NCI-H226 (cell line): ENCODE results near the gene KRT80.

Experiments used
- DNase-seq: peaks from one replicate; pipeline ENCODE4 v3.0.0-alpha.2; 2015

The KRT80 gene

GRCh38 chr12:52228931-52229330 is 37.1 kb upstream of the KRT80 start:
- DNase-seq, result no peak

DNA sequence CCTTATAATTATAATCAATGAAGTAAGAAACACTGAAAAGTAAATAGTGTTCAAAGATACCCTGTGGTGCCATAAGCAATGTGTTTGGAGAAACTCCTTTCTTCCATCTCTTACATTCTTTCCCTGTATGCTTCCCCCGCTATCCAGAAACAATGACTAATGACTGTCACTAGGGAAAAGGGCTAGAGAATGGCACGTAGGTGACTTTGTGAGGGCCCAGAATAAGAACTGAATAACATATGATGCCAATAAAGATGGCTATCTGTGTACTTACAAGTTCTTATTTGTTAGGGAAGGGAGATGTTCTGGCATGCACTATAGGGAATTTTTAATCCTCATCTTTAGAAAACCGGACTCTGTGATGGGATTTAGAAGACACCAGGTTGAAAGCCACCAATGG is 36.6 kb upstream of the KRT80 start:
- no peak for DNase-seq

DNA sequence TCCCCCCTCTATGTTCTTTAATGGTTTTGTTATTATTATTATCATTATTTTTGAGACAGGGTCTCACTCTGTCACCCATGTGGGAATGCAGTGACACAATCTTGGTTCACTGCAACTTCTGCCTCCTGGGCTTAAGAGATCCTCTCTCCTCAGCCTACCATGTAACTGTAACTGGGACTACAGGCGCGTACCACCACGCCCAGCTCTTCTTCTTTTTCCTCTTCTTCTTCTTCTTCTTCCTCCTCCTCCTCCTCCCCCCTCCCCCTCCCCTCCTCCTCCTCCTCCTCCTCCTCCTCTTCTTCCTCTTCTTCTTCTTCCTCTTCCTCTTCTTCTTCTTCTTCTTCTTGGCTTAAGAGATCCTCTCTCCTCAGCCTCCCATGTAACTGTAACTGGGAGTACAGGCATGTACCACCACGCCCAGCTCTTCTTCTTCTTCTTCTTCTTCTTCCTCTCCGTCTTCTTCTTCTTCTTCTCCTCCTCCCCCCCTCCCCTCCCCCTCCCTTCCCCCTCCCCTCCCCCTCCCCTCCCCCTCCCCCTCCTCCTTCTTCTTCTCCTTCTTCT is 35.9 kb upstream of the KRT80 start:
- no peak for DNase-seq

GRCh38 chr12:52226446-52226845 is 34.6 kb upstream of the KRT80 start:
- no peak for DNase-seq

GRCh38 chr12:52225752-52226151 is 33.9 kb upstream of the KRT80 start:
- no peak for DNase-seq

- DNase-seq, result peak; percentile 73
Measured at GRCh38 chr12:52224151-52224550, 32.3 kb upstream of the KRT80 start.

DNA sequence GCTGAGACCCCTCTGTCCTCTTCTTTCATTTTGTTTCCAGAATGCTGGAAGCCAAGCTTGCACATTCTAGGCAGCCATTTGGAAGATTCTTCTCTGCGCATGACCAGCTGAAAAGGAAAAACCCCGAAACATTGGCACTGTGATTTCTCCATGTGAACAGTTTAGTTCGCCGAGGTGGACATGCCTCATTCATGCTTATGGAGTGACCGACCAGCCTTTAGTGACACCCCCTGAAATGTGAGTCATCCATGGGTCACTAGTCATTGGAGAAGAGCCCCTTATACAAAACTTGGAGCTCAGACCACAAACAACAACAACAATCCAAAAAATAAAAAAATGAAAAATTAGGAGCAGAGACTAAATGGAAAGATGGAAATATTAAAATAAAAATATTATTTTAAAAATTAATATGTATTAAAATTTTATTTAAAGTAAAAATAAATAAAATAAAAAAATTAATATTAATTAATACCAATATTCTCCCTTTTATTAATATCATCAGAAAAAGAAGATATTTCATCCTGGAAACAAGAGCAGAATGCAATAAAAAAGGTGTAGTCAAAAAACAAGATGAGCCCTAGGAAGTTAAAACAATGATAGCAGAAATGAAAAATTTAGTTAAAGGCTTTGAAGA is 31.7 kb upstream of the KRT80 start:
- no peak for DNase-seq

- DNase-seq, result no peak
Measured at GRCh38 chr12:52222692-52223091, 30.9 kb upstream of the KRT80 start.

- DNase-seq, result peak; percentile 84
Measured at GRCh38 chr12:52221912-52222457, 30.2 kb upstream of the KRT80 start.

DNA sequence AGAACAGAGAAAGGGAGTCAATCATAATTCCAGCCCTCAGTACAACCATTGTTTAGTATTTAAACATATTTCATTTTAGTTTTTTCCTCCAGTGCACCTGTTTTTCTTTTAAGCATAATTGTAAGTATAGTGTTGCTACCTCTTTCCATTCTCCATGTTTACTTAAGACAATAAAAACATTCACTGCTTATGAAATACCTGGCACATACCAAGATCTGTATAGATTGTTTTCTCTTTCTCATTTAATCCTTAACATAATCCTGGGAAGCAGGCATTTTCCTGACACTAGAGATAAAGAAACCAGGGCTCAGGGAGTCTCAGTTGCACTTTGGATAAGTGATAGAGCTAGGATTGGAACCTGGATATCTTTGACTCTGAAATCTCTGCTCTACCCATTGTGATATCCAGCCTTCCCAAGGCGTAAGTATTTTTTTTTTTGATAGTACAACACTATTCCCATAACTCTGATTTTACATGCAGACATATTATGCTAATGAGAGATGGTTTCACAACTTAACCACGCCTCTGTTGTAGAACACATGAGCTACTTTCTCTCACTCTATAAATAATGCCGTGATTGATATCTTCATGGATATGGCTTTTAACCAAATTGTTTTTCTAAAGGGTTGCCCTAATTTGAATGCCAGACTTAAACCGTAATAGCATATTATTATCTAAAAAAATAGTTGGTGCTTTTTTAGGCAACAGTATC is 29.4 kb upstream of the KRT80 start:
- DNase-seq, result no peak

- DNase-seq, result no peak
Measured at GRCh38 chr12:52220477-52220876, 28.7 kb upstream of the KRT80 start.

DNA sequence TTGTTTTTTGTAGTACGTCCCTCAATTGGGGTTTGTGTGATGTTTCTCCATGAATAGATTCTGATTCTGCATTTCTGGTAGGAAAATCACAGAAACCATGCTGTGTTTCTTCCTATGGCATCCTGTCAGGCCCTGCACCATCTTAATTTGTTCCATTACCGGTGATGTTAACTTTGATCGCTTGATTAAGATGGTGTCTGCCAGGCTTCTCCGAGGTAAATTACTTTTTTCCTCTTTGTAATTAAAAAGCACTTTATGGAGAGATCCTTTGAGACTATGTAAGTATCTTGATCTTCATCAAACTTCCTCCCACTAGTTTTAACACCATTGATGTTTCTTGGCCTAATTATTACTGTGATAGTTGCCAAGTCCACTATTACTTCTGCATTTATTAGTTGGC is 26.2 kb upstream of the KRT80 start:
- no peak for DNase-seq

DNA sequence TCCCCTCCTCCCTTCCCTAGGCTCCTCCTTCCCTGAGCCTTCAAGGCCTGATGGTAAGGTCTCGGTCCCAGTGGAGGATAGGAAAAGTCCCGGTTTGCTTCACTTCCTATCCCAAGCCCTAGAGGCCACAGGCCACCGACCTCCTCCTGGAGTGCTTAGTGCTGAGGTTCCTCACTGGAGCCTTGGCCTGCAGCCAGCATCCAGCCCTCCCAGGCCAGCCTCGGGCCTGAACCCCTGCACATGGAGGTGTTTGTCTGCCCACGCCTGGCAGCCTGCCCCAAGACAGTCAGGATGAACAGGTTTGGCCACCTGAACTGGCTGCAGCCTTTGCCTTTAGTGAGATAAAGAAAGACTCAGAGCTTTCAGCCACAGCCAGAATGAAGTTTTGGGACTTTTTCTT is 25.4 kb upstream of the KRT80 start:
- DNase-seq, result peak; percentile 69

DNA sequence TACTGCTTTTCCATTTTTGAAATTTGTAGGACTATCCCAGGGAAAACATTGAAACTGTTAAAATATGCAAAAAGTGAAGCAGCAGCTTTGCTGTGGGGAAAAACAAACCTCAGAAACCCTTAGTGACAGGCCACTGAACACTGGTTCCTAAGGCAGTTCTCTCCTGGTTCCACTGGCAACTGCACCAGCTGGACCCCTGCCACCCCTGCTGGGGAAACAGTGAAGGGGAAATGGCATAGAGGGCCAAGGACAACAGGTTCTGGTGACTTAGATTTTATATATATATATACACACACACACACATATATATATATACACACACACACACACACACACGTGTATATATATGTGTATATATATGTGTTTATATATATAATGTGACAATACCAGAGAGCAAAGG is 25.0 kb upstream of the KRT80 start:
- no peak for DNase-seq

DNA sequence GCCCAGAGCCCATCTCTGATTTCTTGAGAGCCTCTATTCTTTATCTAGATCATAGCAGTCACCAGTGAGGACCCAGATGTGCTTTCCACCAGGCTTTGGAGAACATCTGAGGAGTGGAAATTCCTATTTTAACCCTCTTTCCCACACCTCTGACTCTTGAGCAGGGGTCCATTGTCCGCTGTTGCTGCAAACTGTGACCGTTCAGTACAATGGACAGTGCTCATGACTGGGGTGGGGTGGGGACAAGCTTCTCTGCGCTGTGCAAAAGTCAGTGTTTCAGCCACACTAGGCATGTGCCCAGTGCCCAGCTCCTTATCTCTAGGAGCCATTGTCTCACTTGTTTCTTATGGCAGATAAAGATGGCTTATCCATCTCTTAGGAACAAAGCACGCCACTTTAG is 24.3 kb upstream of the KRT80 start:
- DNase-seq, result no peak

DNA sequence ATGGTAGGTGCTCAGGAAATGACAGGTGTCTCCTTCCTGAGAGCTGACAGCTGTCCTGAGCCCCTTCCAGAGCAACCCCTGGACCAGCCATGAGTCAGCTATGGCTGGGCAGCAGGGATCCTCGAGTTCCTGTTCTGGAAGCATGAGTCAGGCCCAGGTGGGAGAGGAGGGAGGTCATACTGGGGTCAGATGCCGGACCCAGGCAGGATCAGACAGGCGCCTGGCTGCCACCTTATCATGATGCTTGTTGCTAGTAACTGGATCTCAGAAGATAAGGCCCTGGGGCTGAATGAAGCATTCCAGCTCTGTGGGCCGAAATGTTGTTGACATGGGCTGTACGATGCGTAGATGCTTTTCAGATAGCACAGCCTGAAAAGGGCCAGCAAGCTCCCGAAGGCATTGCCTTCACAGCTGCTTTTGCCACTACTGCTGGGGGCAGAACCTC is 23.8 kb upstream of the KRT80 start:
- peak; percentile 100 for DNase-seq

- DNase-seq, result no peak
Measured at GRCh38 chr12:52214421-52214802, 22.6 kb upstream of the KRT80 start.

DNA sequence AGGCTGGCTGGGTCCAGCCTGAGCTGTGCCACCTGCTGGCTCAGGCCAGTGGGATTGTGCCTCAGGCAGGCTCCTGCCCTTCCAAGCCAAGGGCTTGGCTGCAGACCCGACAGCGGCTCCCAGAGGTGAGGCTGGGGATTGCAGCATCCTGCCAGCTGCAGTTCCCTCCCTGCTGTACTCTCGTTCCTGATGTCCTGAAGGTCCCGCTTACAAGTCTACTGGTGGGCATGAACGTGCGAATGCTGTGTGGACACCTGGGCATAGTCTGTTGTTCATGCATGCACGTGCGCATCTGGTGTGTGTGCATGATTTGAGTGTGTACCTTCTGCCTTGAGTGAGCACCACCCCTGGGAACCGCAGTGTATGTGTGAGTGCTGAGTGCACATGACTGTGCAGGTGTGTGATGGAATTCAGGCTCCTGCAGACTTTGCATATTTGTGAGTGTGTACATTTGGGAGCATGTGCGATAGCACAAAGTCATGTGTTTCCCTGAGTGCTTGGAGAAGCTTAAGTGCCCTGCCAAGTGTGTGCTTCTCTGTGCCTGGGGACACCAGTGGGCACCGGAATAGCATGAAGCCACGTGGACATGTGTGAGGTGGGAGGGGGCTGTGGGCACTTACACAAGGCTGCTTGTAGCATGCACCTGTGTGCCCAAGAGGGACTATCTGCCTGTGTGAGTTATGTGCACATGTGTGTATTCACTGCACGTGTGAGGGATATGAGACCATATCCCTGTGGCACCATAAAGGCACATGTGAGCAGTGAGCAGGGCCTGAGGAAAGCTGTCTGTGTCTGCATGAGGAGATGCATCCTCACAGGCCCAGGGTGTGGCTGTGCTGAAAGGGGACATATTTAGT is 22.0 kb upstream of the KRT80 start:
- DNase-seq, result peak; percentile 79

- DNase-seq, result no peak
Measured at GRCh38 chr12:52212701-52213563, 21.1 kb upstream of the KRT80 start.

DNA sequence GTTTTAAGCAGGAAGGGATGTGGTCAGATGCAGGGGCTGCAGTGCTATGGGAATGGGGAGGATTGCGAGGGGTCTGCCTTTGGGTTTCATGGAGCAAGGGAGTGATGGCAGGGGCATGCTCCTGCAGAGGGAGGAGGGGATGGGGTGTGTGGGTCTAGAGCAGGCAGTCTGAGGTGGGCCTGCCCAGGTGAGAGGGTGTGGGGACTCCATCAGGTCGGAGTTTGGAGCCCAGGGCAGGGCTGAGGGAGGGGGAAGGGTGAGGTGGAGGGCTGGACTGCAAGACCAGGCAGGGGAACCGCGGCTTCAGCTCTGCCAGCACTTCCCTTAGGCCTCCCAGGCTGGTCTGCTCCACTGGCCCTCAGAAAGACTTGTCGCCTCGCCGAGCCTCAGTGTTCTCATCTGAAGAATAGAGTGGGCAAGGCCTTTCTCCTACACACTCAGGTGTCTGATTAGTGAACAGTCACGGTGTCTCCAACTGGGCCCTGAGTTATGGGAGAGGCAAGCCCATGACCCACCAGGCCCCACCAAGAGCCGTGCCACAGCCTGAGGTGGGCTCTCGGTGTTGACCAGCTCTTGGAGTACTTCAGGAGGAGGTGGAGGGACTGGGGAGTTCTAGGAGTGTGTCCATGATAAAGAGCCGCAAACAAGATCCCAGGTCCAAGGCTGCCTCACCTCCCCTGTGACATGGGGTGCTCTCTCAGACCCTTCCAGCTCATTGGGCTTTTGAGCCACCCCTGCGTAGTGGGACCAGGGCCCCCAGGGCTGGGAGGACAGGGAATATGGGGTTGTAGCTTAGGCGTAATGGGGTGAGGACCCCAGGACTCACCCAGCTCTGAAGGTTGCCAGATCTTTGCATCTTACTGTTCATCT is 20.1 kb upstream of the KRT80 start:
- DNase-seq, result no peak
